ENCODE data around the gene CELA3A.
A peak's percentile ranks its signal among the peaks of the same experiment; 100 is the strongest.
"Not testable (repeated sequence)": the region's sequence is repeated elsewhere in the genome, so short reads cannot be mapped to it uniquely, and the experiment has no call there.

The CELA3A gene

DNA sequence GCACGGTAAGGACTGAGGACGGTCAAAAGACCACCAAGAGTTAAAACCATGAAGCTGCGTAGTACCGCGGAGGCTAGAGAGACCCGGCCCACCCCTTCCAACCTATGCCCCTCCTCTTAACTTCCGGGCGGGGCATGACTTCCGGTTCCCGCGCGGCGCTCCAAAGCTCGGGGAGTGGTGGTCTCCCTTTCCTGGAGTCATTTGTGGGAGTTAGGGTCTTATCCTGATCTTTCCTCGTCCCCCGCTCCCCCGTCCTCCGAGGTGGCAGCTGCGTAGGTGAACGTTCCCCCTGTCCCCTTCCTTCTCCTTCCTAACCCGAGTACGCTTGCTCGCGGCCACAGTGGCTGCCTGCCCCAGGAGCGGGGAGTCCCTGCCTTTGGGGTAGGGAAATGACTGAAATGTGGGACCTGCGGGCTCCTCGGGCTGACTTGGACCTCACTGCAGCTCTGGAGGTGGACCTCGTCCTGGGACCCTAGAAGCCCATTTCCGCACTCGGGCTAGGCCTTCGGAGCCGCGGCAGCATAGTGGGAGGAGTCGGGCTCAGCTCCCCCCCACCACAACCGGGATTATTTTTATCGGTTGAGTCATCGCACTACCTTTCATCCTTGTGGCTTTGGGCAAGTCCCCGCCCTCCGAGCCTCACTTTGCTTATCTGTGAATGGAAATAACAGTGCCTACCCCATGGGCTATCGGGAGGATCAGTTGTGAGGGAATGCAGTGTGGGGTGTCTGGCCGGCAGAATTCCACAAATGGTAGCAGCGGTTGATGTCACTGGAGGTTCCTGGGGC, 24.1 kb downstream of the CELA3A start:
- peak; percentile 79 for DNase-seq (ENCODE audit: extremely low spot score)
- TF ChIP-seq, protein P1, sequence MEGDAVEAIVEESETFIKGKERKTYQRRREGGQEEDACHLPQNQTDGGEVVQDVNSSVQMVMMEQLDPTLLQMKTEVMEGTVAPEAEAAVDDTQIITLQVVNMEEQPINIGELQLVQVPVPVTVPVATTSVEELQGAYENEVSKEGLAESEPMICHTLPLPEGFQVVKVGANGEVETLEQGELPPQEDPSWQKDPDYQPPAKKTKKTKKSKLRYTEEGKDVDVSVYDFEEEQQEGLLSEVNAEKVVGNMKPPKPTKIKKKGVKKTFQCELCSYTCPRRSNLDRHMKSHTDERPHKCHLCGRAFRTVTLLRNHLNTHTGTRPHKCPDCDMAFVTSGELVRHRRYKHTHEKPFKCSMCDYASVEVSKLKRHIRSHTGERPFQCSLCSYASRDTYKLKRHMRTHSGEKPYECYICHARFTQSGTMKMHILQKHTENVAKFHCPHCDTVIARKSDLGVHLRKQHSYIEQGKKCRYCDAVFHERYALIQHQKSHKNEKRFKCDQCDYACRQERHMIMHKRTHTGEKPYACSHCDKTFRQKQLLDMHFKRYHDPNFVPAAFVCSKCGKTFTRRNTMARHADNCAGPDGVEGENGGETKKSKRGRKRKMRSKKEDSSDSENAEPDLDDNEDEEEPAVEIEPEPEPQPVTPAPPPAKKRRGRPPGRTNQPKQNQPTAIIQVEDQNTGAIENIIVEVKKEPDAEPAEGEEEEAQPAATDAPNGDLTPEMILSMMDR (IDR thresholded peaks at IDR 0.05; ENCODE audit: control extremely low read depth, extremely low read depth, low read depth, missing control alignments) = no peak
- CTCF ChIA-PET = interaction anchor here (0.9 to 3.6 kb wide), 6 partner anchors 8 to 770 kb away, joined by 3 to 30 read pairs (median 4); partner anchors contain the start of gene CDC42
- POLR2A ChIA-PET = interaction anchor here (0.5 to 2.7 kb wide), 8 partner anchors 12 to 247 kb away, joined by 3 to 28 read pairs (median 6); partner anchors contain the start of gene CDC42

DNA sequence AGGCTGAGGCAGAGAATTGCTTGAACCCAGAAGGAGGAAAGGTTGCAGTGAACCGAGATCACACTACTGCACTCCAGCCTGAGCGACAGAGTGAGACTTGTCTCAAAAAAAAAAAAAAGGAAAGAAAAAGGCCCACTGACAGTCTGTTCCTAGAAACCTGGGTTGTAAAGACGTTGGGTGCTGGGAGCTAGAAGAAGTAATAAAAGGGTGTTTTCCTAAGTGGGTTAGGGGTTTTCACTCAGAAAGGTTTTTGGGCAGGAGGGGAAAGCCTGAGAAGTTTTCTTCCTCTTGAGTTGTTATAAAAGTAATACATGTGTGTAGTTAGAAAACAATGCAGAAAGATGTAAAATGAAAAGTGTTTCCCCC, 25.4 kb downstream of the CELA3A start:
- ChIA-PET CTCF (interaction anchor here (1.3 to 1.9 kb wide), 3 partner anchors 10 to 19 kb away, joined by 3 to 11 read pairs (median 6); no protein-coding TSS in a partner anchor), POLR2A (no interaction called here)
- TF ChIP-seq, protein P1 (IDR thresholded peaks at IDR 0.05; ENCODE audit: control extremely low read depth, extremely low read depth, low read depth, missing control alignments) = no peak
- no peak for DNase-seq (ENCODE audit: extremely low spot score)

DNA sequence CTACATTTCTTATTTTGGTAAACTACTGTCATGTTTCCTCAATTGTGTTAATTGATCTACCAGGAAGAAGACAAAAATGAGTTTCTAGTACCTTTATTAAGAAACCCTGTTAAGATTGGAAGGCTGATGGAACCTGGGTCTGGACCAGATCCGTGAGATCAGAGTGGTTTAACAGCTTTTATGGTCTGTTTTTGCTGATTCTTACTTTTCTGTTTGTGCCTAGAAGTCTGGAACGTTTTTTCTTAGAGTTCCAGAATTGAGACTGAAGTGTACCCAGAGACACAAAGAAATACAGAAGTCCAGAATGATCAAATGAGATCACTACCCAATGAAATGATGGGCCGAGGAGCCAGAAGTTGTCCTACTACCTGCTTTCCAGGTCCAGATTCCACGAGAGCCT, 28.6 kb downstream of the CELA3A start:
- ChIA-PET POLR2A (no interaction called here), CTCF (interaction anchor here (1.5 to 3.1 kb wide), 2 partner anchors 10 to 36 kb away, joined by 4 to 31 read pairs; no protein-coding TSS in a partner anchor)
- TF ChIP-seq, protein P1 (IDR thresholded peaks at IDR 0.05; ENCODE audit: control extremely low read depth, extremely low read depth, low read depth, missing control alignments) = no peak
- DNase-seq (ENCODE audit: extremely low spot score) = no peak

DNA sequence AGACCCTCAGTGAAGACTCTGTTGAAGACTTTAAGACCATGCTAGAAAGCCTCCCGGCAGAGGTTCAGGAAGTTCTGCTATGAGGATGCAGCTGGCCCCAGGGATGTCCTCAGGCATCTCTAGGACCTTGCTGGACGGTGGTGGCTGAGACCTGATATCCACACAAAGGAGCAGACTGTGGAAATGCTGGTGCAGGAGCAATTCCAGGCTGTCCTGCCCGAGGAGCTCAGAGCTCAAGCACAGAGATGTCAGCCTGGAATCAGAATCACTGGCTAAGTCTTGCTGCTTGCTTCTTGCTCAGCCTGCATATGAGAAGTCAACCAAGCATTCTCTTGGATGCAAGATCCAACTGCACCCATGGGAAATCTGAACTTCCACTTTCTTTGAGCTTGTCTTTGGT, 29.0 kb downstream of the CELA3A start:
- POLR2A ChIA-PET = no interaction called here
- CTCF ChIA-PET = interaction anchor here (1.0 to 3.1 kb wide), 3 partner anchors 9 to 75 kb away, joined by 3 to 31 read pairs (median 4); no protein-coding TSS in a partner anchor
- DNase-seq (ENCODE audit: extremely low spot score) = no peak
- TF ChIP-seq, protein P1 (IDR thresholded peaks at IDR 0.05; ENCODE audit: control extremely low read depth, extremely low read depth, low read depth, missing control alignments) = no peak

DNA sequence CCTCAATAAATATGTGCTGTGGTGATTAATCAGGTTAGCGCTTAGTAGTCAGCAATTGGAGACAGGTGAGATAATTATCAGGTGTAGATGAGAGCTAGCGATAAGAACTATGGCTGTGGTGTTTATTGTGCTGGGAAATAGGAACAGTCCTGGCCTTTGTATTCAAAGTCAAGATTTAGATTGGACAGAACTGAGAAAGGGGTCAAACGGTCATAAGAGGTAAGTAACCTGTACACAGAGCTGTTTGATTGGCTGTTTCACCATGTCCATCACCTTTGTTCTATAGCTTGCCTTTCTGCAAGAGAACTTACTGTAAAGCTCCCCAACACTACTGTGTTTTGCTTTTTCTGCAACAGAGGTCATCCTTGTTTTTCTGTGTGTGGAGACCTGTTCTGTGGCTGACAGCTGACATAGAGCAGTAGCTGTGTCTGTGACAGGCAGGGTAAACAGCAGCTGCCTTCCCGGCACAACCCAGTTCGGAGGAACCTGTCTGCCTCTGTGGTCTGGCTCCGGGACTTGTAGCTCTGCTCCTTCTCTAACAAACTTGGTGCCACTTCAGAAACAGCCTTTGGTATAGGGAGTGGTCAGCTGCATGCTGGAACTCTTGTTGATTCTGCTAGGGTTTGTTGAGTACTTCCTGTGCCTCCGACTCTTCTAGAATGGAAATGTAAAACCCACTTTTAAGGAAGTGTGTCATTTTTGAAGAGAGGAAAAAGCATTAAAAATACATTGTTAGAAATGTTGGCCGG, 29.9 kb downstream of the CELA3A start:
- no peak for DNase-seq (ENCODE audit: extremely low spot score)
- ChIA-PET CTCF (interaction anchor here (1.0 to 3.1 kb wide), 3 partner anchors 8 to 74 kb away, joined by 3 to 31 read pairs (median 7); no protein-coding TSS in a partner anchor), POLR2A (no interaction called here)

DNA sequence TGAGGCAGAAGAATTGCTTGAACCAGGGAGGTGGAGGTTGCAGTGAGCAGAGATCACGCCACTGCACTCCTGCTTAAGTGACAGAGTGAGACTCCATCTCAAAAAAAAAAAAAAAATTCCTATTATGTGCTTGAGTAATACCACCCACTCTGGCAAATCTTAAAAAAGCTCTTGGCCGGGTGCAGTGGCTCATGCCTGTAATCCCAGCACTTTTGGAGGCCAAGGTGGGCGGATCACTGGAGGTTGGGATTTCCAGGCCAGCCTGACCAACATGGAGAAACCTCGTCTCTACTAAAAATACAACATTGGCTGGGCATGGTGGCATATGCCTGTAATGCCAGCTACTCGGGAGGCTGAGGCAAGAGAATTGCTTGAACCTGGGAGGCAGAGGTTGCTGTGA, 33.4 kb downstream of the CELA3A start:
- CTCF ChIA-PET, POLR2A ChIA-PET: not testable (repeated sequence)

More for the DNA sequence above, 29.9 kb downstream of the CELA3A start:
- TF ChIP-seq, protein P1 (IDR thresholded peaks at IDR 0.05; ENCODE audit: control extremely low read depth, extremely low read depth, low read depth, missing control alignments) = no peak

More for the DNA sequence above, 33.4 kb downstream of the CELA3A start:
- DNase-seq (ENCODE audit: extremely low spot score) = not testable (repeated sequence)
